Omental fat pad (tissue), 4 donors: ENCODE measurements around the gene PIGN. TPM values are rescaled to one million over a fixed set of nuclear protein-coding genes. Genes with fewer than 3 reads are reported as not detected.

Experiments
- ATAC-seq: fragments of 150-250 bp; one replicate; pipeline ENCODE4 v1.9.1; 2016; ENCODE audit warnings: mild to moderate bottlenecking, moderate library complexity; ENCODE audit not compliant: low FRiP score
- DNase-seq: peaks from one replicate; pipeline ENCODE4 v3.0.0-alpha.2; 2019; ENCODE audit warnings: low spot score
- total RNA-seq, 4 donors: library from RNA; depleted of rRNA; stranded (reverse); fragments of >200 nt; gene quantifications; one replicate each; pipeline ENCODE4 v1.1.0, GENCODE V29; 2016
- TF ChIP-seq, protein P1 (sequence below), 3 donors: fragments of 450-650 bp; IDR thresholded peaks; one replicate each; pipeline ENCODE4 v1.5.1; 2016 to 2017; ENCODE audit warnings: antibody characterized with exemption in 3 of 3, mild to moderate bottlenecking in 3 of 3, moderate library complexity in 2 of 3

PIGN gene
- total RNA-seq, 4 donors from 2014 or later = 19.7 to 31.8 (median 24.8) TPM

DNA sequence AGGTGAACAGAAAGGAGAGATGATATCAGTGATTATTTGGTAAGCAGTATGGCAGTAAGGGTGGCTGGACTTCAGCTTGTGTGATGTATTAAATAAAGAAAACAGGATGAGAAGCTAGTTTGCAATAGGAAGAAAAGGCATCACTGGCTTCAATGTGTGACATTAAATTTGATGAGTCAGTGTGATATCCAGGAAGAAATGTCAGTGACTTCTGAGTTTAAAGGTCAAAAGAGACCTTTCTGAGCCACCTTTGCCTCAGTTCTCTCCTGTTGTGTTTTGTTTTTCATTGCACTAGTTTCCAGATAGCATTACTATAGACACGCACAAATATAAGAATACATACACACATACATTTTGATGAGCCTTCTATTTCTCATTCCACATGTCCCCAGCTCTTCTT lies 105.6 kb downstream of the PIGN start:
- DNase-seq (no peak), ATAC-seq (no peak)
- TF ChIP-seq, protein P1, sequence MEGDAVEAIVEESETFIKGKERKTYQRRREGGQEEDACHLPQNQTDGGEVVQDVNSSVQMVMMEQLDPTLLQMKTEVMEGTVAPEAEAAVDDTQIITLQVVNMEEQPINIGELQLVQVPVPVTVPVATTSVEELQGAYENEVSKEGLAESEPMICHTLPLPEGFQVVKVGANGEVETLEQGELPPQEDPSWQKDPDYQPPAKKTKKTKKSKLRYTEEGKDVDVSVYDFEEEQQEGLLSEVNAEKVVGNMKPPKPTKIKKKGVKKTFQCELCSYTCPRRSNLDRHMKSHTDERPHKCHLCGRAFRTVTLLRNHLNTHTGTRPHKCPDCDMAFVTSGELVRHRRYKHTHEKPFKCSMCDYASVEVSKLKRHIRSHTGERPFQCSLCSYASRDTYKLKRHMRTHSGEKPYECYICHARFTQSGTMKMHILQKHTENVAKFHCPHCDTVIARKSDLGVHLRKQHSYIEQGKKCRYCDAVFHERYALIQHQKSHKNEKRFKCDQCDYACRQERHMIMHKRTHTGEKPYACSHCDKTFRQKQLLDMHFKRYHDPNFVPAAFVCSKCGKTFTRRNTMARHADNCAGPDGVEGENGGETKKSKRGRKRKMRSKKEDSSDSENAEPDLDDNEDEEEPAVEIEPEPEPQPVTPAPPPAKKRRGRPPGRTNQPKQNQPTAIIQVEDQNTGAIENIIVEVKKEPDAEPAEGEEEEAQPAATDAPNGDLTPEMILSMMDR (IDR thresholded peaks at IDR 0.05) = no peak

DNA sequence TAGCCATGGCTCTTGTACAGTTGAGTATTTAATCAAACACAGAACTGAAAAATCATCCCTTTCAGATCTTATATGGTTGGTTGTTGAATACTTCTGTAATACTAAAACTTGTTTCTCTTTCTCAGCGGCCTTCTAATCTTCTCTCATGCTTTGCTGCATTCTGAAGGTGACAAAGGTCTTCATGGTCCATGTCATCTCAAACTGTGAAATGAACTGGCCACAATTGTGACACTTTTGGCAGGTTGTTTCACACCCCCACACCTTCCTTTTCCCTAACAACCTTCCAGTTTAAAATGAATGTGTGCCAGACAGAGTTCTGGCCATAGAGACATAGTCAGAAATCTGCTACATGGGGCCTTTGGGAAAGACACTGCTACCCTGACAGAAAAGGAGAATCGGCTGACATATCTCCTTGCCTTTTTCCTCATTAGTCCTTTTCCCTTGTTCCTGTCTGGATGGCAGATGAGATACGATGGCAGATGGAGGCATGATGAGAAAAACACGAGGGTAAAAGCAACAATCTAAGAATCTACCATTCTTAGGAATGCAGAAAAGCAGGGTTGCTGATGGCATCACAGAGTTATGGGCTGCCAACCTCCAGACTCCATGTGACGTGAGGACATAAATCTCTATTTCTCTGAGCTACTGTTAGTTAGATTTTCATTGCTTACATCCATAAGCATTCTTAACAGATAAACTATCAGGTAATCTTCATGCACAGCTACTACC lies 106.5 kb downstream of the PIGN start:
- TF ChIP-seq, protein P1 (IDR thresholded peaks at IDR 0.05) = no peak
- ATAC-seq (no peak), DNase-seq (no peak)

DNA sequence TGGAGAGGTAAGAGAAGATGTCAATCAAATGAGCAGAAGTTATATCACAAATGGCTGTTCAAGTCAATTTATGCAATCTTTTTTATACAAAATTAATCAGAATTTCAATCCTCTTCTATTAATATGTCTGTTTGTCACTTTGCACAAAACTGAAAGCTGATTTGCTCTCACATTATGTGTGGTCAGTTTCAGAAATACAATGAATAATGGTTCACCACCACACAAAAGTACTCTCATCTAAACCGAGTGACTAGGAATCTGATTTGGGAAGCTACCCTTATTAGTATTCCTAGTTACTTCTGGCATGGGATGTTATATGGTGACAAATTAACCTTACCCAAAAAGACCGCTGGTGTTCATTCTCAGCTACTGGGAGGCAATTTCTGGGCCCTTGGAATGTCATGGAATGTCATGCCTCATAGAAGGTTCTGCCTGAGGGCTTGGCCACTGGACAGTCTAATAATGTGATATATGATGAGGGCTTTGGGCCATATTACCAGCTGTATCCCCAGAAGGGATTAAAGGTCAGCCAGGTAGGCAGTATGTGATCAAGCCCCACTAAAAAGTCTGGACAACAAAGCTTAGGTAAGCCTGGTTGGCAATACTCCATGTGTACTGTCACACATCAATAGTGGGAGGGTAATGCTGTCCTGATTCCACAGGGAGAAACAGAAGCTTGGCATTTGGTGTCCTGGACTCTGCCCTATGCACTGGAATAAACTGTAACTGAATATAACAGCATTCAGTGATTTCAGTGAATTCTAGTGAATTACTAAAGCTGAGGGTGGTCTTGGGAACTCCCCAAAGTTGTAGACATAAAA lies 113.2 kb downstream of the PIGN start:
- ATAC-seq (no peak), DNase-seq (no peak)
- TF ChIP-seq, protein P1 (IDR thresholded peaks at IDR 0.05) = no peak

- DNase-seq (no peak), ATAC-seq (no peak)
- TF ChIP-seq, protein P1 (IDR thresholded peaks at IDR 0.05) = no peak
Observed at GRCh38 chr18:62072370-62072769, 114.5 kb downstream of the PIGN start.

- TF ChIP-seq, protein P1 (IDR thresholded peaks at IDR 0.05) = no peak
- no peak for DNase-seq
- ATAC-seq = no peak
Observed at GRCh38 chr18:62071071-62071470, 115.8 kb downstream of the PIGN start.

- TF ChIP-seq, protein P1 (IDR thresholded peaks at IDR 0.05) = no peak
- ATAC-seq (no peak), DNase-seq (no peak)
Observed at GRCh38 chr18:62070302-62070701, 116.6 kb downstream of the PIGN start.
